Activated B cell treated with CpG ODN at 0.5 μM for 24 hours (primary cell): ENCODE data around the gene ATP2B2. TPM values are rescaled to one million over a fixed set of nuclear protein-coding genes. Genes with fewer than 3 reads are reported as not detected.

Experiments used
- ATAC-seq: fragments of 200-7000 bp; cut with Tn5 transposase; one replicate; pipeline ENCODE4 v1.10.0; 2021; ENCODE audit warnings: low read depth, mild to moderate bottlenecking, moderate library complexity
- CTCF ChIA-PET: fragments of 350-600 bp; sonication (Branson Sonifier 250); formaldehyde crosslinking; loops from one replicate; lab custom pipeline; 2021; ENCODE audit warnings: antibody characterized with exemption; lab: Charles Lee
- POLR2A ChIA-PET: fragments of 350-600 bp; sonication (Branson Sonifier 250); formaldehyde crosslinking; loops from one replicate; lab custom pipeline; 2021; ENCODE audit warnings: antibody characterized with exemption; lab: Charles Lee
- DNase-seq: peaks from one replicate; pipeline ENCODE4 v3.0.0; 2022
- H3K27ac Mint-ChIP-seq: one replicate; pipeline ENCODE4 v1.8.0; 2020; ENCODE audit warnings: mixed read lengths
- H3K27me3 Mint-ChIP-seq: one replicate; pipeline ENCODE4 v1.8.0; 2021; ENCODE audit warnings: mixed read lengths
- H3K36me3 Mint-ChIP-seq: one replicate; pipeline ENCODE4 v1.8.0; 2021; ENCODE audit warnings: low read depth, mixed read lengths
- H3K4me1 Mint-ChIP-seq: one replicate; pipeline ENCODE4 v1.8.0; 2021; ENCODE audit warnings: mixed read lengths
- H3K4me3 Mint-ChIP-seq: one replicate; pipeline ENCODE4 v1.8.0; 2020; ENCODE audit warnings: mild to moderate bottlenecking, mixed read lengths
- H3K9me3 Mint-ChIP-seq: one replicate; pipeline ENCODE4 v1.8.0; 2020; ENCODE audit warnings: mixed read lengths
- intact Hi-C: fragments of 100-400 bp; cut with micrococcal nuclease; formaldehyde crosslinking; loops from one replicate; pipeline ENCODE4 v1.15.1; 2024
- total RNA-seq: library from RNA; stranded (reverse); gene quantifications from 2 replicates; pipeline ENCODE4 v1.2.3, GENCODE V29; 2022
- TF ChIP-seq, protein P1 (sequence below): fragments of 200-600 bp; IDR thresholded peaks from one replicate; pipeline ENCODE4 v1.8.0; 2022; ENCODE audit warnings: antibody characterized with exemption, mild to moderate bottlenecking

The ATP2B2 gene
- total RNA-seq, 1 donor from 2014 or later: not detected

DNA sequence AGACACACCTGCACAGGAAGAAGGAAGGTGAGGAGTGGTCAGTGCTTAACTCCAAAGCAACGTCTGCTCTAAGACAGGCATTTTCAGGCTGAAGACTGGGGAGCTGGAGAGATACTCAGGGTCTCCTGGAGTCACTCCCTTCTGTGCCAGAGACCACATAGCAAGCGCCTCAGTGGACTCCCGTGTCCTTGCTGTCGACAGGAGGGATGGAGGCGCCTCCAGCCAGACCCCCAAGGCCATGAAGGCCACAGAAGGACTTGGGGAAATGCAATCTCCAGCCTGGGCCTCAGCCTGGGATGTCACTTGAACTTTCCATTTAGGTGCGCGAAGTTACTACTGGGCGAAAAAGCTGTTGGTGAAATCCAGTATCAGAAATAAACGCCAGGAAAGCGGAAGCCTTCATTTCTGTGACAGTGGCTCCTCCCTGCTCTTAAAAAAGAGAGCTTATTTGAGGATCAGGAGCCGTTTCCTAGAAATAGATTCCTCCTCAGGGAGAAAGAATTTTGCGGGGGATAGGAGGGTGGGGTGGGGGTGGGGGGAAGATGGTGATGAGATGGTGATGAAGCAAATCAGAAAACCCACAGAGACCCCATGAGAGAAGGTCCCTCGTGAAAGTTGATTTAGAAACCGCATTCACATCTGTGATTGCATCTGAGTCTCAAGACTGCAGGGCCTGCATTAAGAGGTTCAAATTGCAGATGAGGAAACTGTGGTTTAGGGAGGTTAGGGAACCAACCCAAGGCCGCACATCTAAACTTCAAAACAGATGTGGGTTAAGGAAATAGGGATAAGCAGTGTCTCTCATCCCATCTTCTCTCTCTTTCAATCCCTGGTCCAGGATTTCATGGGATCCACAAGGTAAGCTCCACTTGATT, 78.8 kb downstream of the ATP2B2 start:
- TF ChIP-seq, protein P1, sequence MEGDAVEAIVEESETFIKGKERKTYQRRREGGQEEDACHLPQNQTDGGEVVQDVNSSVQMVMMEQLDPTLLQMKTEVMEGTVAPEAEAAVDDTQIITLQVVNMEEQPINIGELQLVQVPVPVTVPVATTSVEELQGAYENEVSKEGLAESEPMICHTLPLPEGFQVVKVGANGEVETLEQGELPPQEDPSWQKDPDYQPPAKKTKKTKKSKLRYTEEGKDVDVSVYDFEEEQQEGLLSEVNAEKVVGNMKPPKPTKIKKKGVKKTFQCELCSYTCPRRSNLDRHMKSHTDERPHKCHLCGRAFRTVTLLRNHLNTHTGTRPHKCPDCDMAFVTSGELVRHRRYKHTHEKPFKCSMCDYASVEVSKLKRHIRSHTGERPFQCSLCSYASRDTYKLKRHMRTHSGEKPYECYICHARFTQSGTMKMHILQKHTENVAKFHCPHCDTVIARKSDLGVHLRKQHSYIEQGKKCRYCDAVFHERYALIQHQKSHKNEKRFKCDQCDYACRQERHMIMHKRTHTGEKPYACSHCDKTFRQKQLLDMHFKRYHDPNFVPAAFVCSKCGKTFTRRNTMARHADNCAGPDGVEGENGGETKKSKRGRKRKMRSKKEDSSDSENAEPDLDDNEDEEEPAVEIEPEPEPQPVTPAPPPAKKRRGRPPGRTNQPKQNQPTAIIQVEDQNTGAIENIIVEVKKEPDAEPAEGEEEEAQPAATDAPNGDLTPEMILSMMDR: no peak
- no peak overlapping the region for H3K4me3 Mint-ChIP-seq
- ChIA-PET POLR2A (no interaction called here), CTCF (no interaction called here)
- H3K36me3 Mint-ChIP-seq: no peaks in the 10 kb centered on the region
- peaks cover 4% of the 10 kb centered on the region for H3K4me1 Mint-ChIP-seq
- no peaks in the 10 kb centered on the region for H3K27me3 Mint-ChIP-seq
- H3K27ac Mint-ChIP-seq: no peak overlapping the region
- DNase-seq (no peak), ATAC-seq (no peak)
- intact Hi-C loops: loop anchor here (10.0 kb wide), 1 partner anchor 308 kb away; no protein-coding TSS in a partner anchor
- H3K9me3 Mint-ChIP-seq: no peaks in the 10 kb centered on the region

DNA sequence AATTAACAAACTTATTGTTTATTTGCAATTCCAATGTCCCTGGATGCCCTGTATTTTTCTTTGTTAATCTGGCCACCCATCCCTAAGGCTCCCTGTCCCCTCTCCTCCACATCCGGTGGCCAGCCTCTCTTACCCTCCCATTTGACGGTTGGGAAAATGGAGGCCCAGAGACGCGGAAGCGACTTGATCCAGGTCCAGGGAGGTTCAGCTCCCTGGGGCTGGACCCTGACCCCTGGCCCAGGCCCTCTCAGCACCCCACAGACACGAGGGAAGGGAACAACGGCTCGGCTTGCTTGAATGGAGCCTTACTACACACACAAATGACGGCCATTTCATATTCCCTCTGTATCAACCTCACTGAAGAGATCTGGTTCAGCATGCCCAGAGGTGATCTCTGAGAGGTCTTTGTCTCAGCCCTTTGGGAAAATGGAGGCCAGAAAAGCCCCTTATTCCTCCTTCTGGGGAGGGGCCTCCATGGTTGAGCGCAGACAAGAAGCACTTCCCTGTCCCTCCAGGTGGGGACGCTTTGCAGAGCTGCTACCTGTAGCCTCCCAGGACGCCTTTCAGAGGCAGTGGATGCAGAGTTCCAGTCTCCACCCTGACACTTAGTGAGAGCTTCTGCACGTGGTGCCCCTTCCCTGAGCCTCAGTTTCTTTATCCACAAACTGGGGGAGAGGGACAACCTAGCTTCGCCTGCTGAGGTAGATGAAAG, 82.1 kb downstream of the ATP2B2 start:
- ATAC-seq: no peak
- DNase-seq: no peak
- no peak overlapping the region for H3K4me3 Mint-ChIP-seq
- POLR2A ChIA-PET: no interaction called here
- CTCF ChIA-PET: no interaction called here
- no peaks in the 10 kb centered on the region for H3K27me3 Mint-ChIP-seq
- H3K4me1 Mint-ChIP-seq: peaks cover 22% of the 10 kb centered on the region
- intact Hi-C loops: loop anchor here (10.0 kb wide), 1 partner anchor 311 kb away; no protein-coding TSS in a partner anchor
- H3K27ac Mint-ChIP-seq: no peak overlapping the region
- no peaks in the 10 kb centered on the region for H3K36me3 Mint-ChIP-seq
- TF ChIP-seq, protein P1: no peak
- H3K9me3 Mint-ChIP-seq: no peaks in the 10 kb centered on the region

DNA sequence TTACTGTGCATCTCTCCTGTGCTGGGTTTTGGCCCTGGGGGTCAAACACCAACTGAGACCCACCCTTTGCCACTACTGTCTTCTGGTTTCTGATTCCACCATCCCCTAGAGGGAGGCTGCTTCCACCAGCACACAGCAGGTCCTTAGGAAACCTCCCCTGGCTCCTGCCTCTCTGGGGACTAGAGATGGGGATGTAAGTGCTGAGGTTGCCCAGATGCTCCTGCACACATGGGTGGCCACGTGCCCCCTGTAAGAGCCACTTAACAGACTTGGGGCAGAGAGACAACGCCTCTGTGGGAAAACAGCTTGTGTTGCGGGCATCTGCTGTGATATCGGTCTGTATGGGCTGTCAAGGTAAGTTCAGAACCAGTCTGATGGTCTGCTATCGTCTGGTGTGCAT, 83.4 kb downstream of the ATP2B2 start:
- ATAC-seq: no peak
- ChIA-PET POLR2A (no interaction called here), CTCF (no interaction called here)
- no peak for DNase-seq
- Mint-ChIP-seq H3K27ac (no peak overlapping the region), H3K27me3 (no peaks in the 10 kb centered on the region), H3K9me3 (no peaks in the 10 kb centered on the region), H3K36me3 (no peaks in the 10 kb centered on the region), H3K4me3 (no peak overlapping the region), H3K4me1 (peaks cover 22% of the 10 kb centered on the region)
- TF ChIP-seq, protein P1: no peak
- intact Hi-C loops: loop anchor here (2.0 to 10.0 kb wide), 2 partner anchors 31 to 313 kb away; no protein-coding TSS in a partner anchor

DNA sequence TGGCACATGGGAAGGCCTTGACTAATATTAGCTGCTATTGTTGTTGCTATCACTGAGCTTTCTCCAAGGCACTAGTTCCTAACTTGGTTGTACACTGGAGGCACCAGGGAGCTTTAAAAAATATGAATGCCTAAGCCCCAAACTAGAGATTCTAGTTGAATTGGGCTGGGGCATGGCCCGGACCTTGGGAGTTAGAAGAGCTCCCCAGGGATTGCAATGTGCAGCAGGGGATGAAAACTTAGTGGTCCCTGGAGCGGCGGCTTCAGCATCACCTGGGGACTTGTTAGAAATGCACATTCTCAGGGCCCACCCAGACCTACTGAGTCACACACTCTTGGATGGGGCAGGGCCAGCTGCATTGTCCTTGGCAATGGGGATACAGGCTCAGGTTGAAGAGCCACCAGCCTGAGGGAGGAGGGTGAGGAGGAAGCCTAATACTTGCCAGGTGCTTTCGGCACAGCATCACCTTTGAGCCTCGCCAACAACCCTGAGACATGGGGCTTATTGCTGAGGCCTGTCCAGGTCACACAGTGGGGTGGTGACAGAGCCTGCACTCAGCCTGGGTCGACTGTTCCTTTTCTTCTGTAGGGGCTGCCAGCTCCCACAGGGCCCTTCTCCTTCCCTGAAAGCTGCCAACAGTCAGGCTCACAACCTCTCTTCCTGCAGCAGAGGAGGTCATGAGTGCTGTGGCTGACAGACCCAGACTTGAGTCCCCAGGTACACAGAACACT, 84.5 kb downstream of the ATP2B2 start:
- ChIA-PET POLR2A (interaction anchor here (0.7 to 1.3 kb wide), 2 partner anchors 16 to 1014 kb away, joined by 3 to 4 read pairs; no protein-coding TSS in a partner anchor), CTCF (interaction anchor here (2.2 kb wide), 1 partner anchor 318 kb away, joined by 5 read pairs; no protein-coding TSS in a partner anchor)
- peaks cover 2% of the 10 kb centered on the region for H3K27me3 Mint-ChIP-seq
- no peak overlapping the region for H3K4me3 Mint-ChIP-seq
- DNase-seq (no peak), ATAC-seq (no peak)
- H3K4me1 Mint-ChIP-seq: peaks cover 22% of the 10 kb centered on the region
- no peaks in the 10 kb centered on the region for H3K9me3 Mint-ChIP-seq
- TF ChIP-seq, protein P1: no peak
- H3K27ac Mint-ChIP-seq: no peak overlapping the region
- intact Hi-C loops: loop anchor here (2.0 to 10.0 kb wide), 2 partner anchors 30 to 314 kb away; no protein-coding TSS in a partner anchor
- no peaks in the 10 kb centered on the region for H3K36me3 Mint-ChIP-seq
